ENCODE measurements around the gene HDC.

DNA sequence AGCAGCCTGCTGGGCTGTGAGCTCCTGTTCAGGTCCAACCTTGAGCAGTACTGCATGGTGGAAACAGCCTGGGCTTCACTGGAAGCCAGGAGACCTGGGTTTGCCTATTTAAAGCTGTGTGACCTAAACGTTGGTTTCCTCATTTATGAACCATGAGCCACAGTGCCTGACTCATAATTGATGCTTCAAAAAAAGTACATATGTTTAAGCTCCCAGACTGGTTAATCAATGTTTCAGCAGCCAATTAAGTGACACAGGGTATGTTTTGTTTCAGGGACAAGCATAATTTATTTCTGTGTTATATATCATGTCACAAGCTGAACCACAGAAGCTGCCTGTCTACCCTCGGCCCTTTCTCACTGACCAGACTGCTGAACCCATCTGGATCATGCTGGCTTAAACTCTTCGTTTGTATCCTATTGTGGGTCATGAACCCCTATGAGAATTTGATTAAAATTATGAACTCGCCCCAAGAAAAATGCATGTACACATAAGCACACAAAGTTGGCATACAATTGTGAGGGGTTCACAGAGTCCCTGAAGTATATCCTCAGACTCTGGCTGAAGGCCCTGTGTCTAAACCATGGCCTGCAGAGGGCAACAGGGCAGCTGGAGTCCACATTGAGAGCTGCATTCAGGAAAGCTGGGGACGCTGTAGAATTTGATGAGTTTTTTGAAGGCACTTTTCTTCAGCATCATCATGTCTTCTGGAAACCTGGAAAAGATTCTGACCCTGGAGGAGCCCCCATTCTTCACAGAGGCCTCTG lies 23.7 kb downstream of the HDC start:
- TF ChIP-seq EZH2 (IDR thresholded peaks at IDR 0.05; ENCODE audit: borderline replicate concordance) (no peak), CTCF (IDR thresholded peaks at IDR 0.05; ENCODE audit: poor library complexity) (no peak)

Measured in hepatocyte (in vitro differentiated cells).